Measurements from ENCODE around the gene TMEM263. TPM values are rescaled to one million over a fixed set of nuclear protein-coding genes. Genes with fewer than 3 reads are reported as not detected.

TMEM263 gene
- polyA plus RNA-seq, 3 donors = 0.56 to 2.0 (median 1.7) TPM

DNA sequence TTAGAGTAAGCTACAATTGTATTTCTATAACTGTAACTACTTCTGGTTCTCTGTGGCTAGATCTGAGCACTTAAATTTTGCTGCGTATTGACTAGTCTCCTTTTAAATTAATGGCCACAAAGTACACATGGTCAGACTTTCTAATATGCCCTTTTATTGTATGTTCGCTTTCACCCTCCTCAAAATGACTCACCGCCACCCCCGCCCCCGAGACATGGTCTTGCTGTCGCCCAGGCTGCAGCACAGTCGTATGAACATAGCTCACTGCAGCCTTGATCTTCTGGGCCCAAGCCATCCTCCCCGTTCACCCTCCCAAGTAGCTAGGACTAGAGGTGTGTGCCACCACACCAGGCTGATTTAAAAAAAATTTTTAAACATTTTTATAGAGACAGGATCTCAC lies 19.4 kb downstream of the TMEM263 start:
- Histone ChIP-seq H3K9ac (ENCODE audit: insufficient read depth, low read length, poor library complexity, severe bottlenecking) (no peak overlapping the region), H3K27ac (ENCODE audit: low read depth in 1 of 2, low read length in 2 of 2) (no peak overlapping the region), H3K4me3 (replicated peaks in 1 of 3; ENCODE audit: low read depth in 2 of 3, low read length in 3 of 3) (no peak overlapping the region), H3K36me3 (replicated peaks in 1 of 2; ENCODE audit: control insufficient read depth in 1 of 2, insufficient read depth in 2 of 2, low read length in 2 of 2) (peaks cover 0 to 10% of the 10 kb centered on the region in 2 donors), H3K27me3 (ENCODE audit: control insufficient read depth in 2 of 2, insufficient read depth in 2 of 2, low read length in 2 of 2) (no peaks in the 10 kb centered on the region), H4K20me1 (ENCODE audit: insufficient read depth, low read length) (no peaks in the 10 kb centered on the region), H2AFZ (ENCODE audit: insufficient read depth, low read depth, low read length, poor library complexity, severe bottlenecking) (no peak overlapping the region), H3K9me3 (replicated peaks in 1 of 2; ENCODE audit: control insufficient read depth in 1 of 2, insufficient read depth in 1 of 2, low read length in 2 of 2) (no peaks in the 10 kb centered on the region), H3K4me1 (ENCODE audit: control insufficient read depth in 1 of 2, insufficient read depth in 2 of 2, low read length in 2 of 2) (no peaks in the 10 kb centered on the region), H3K79me2 (ENCODE audit: insufficient read depth, low read length) (no peaks in the 10 kb centered on the region), H3K4me2 (replicated peaks; ENCODE audit: extremely low read depth, low read length, poor library complexity, severe bottlenecking) (no peak overlapping the region)
- H3K4me3 Mint-ChIP-seq = no peak overlapping the region
- peaks cover 4 to 12% of the 10 kb centered on the region in 2 donors for H3K36me3 Mint-ChIP-seq
- TF ChIP-seq, protein P1, sequence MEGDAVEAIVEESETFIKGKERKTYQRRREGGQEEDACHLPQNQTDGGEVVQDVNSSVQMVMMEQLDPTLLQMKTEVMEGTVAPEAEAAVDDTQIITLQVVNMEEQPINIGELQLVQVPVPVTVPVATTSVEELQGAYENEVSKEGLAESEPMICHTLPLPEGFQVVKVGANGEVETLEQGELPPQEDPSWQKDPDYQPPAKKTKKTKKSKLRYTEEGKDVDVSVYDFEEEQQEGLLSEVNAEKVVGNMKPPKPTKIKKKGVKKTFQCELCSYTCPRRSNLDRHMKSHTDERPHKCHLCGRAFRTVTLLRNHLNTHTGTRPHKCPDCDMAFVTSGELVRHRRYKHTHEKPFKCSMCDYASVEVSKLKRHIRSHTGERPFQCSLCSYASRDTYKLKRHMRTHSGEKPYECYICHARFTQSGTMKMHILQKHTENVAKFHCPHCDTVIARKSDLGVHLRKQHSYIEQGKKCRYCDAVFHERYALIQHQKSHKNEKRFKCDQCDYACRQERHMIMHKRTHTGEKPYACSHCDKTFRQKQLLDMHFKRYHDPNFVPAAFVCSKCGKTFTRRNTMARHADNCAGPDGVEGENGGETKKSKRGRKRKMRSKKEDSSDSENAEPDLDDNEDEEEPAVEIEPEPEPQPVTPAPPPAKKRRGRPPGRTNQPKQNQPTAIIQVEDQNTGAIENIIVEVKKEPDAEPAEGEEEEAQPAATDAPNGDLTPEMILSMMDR (IDR thresholded peaks at IDR 0.05) = no peak
- no peak for DNase-seq
- WGBS (ENCODE audit: insufficient coverage) = 97% methylated on average over 7 of the region's 8 CpGs
- no peaks in the 10 kb centered on the region for H3K9me3 Mint-ChIP-seq
- no peak overlapping the region for H3K27ac Mint-ChIP-seq
- no peaks in the 10 kb centered on the region for H3K27me3 Mint-ChIP-seq (ENCODE audit: low read depth in 3 of 3)
- H3K4me1 Mint-ChIP-seq = no peaks in the 10 kb centered on the region
- intact Hi-C loops (cut with micrococcal nuclease) = no loop called here

DNA sequence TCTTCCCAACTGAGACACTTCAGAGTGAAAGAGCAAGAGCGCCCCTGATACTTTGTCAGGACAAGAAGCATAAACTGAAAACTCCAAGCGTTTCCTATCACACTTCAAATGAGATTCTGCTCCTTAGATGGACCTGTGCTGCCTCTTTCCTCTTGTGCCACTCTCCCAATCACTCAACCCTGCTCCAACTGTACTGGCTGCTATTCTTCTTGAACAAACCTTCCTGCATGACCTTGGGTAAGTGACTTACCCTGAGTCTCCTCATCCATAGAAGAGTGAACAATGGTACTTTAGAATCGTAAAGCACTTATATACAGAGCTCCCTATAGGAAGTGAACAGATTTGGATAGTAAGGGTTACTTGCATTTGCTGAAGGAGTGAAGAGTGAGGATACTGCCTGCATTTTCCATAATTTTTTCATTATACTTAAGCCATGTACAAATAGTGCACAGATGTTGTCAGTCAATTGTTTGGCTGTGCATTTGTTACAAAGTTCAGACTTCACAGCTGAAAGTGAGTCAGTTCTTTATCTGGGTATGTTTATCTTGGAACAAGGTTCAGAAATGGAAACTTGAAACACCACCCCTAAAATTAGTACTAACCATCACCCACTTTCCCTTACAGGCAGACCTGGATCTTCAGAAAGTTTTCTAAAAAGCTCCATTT lies 20.4 kb downstream of the TMEM263 start:
- Mint-ChIP-seq H3K4me3 (no peak overlapping the region), H3K27ac (no peak overlapping the region), H3K27me3 (ENCODE audit: low read depth in 3 of 3) (no peaks in the 10 kb centered on the region), H3K36me3 (peaks cover under 1 to 9% of the 10 kb centered on the region in 2 donors), H3K4me1 (no peaks in the 10 kb centered on the region), H3K9me3 (no peaks in the 10 kb centered on the region)
- no peak for DNase-seq
- no peak overlapping the region for H2AFZ ChIP-seq (ENCODE audit: insufficient read depth, low read depth, low read length, poor library complexity, severe bottlenecking)
- TF ChIP-seq, protein P1 (IDR thresholded peaks at IDR 0.05) = no peak
- no peak overlapping the region for H3K4me3 ChIP-seq (replicated peaks in 1 of 3; ENCODE audit: low read depth in 2 of 3, low read length in 3 of 3)
- no peaks in the 10 kb centered on the region for H3K27me3 ChIP-seq (ENCODE audit: control insufficient read depth in 2 of 2, insufficient read depth in 2 of 2, low read length in 2 of 2)
- H3K4me1 ChIP-seq (ENCODE audit: control insufficient read depth in 1 of 2, insufficient read depth in 2 of 2, low read length in 2 of 2) = no peaks in the 10 kb centered on the region
- no peaks in the 10 kb centered on the region for H3K79me2 ChIP-seq (ENCODE audit: insufficient read depth, low read length)
- H3K27ac ChIP-seq (ENCODE audit: low read depth in 1 of 2, low read length in 2 of 2) = no peak overlapping the region
- H3K4me2 ChIP-seq (replicated peaks; ENCODE audit: extremely low read depth, low read length, poor library complexity, severe bottlenecking) = no peak overlapping the region
- no peak overlapping the region for H3K9ac ChIP-seq (ENCODE audit: insufficient read depth, low read length, poor library complexity, severe bottlenecking)
- peaks cover 0 to 6% of the 10 kb centered on the region in 2 donors for H3K36me3 ChIP-seq (replicated peaks in 1 of 2; ENCODE audit: control insufficient read depth in 1 of 2, insufficient read depth in 2 of 2, low read length in 2 of 2)
- intact Hi-C loops (cut with micrococcal nuclease) = no loop called here
- 100% methylated on average over 2 of the region's 3 CpGs for WGBS (ENCODE audit: insufficient coverage)
- no peaks in the 10 kb centered on the region for H3K9me3 ChIP-seq (replicated peaks in 1 of 2; ENCODE audit: control insufficient read depth in 1 of 2, insufficient read depth in 1 of 2, low read length in 2 of 2)
- H4K20me1 ChIP-seq (ENCODE audit: insufficient read depth, low read length) = no peaks in the 10 kb centered on the region

Data from CD14-positive monocyte (primary cell).